Adipose tissue (tissue), 3 donors: ENCODE results near the gene BCL2L11. TPM values are rescaled to one million over a fixed set of nuclear protein-coding genes. Genes with fewer than 3 reads are reported as not detected.

Source experiments
- H3K27ac ChIP-seq: one replicate; pipeline ENCODE4 v1.5.1; 2013; ENCODE audit warnings: low read depth, low read length
- WGBS, 3 donors: extraction: QIAGEN DNeasy Blood & Tissue Kit; methylation state at CpG; one replicate each; pipeline ENCODE4 v1.1.7; 2013; 5-methylcytosine and 5-hydroxymethylcytosine counted together
- polyA plus RNA-seq, 3 donors: library from polyadenylated mRNA; stranded (reverse); fragments of 200-250 nt; gene quantifications; one replicate each; pipeline ENCODE4 v1.2.3, GENCODE V29; 2013
- donor health status: healthy with polysubstance abuse.
- donor health status: Bipolar disorder and iron deficiency.
- donor health status: healthy.

BCL2L11 gene
- polyA plus RNA-seq, 3 donors = 4.7 to 8.3 (median 4.8) TPM

DNA sequence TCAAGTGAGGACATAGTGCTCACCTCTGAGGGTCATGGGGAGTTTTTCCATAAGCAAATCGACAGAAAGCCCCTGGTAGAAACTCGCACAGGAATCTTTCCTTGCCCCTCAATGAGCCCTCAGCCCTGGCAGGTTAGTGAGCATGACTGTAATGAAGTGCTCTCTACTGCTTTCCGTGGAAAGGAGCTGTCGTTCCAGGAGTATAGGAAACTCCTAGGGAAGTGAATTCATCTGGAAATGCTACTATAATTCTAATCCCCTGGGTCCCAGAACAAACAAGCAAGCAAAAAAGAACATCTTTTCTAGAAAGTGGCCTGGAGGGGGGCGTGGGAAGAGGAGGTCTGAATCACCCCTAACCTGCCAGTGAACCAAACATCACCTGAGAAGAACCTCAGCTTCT is 18.1 kb downstream of the BCL2L11 start:
- WGBS, 3 donors = 73 to 87% (median 75%) methylated on average over 5 of the region's 5 CpGs
- no peak overlapping the region for H3K27ac ChIP-seq

DNA sequence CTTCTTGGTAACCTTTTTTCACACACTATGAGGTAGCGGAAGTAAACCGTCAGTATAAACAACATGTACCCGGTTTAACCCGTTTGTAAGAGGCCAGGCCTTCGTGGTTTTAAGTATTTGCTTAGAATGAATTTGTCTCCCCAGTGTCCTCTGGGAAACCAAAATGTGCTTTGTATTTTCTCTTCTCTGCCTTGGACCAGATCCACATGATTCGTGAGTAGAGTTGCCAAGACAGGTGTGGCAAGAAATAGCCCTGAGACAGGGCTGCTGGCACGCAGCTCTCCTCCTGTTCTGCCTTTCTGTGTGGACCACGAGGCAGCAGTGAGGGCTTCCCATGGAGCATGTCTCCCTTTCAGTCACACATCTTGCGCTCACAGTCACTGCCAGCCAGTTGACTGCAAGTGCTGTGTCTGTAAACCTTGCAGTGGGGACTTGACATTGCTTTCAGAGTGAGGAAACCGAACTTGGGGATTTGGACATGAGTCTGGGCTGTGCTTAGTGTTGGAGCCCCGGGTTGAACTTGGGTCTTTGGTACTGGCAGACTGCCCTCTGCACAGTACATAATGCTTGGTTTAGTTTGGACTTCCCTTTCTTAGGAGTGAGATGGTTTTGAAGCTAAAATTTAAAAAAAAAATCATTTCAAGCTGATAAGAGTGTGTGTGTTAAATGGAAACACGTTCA is 19.1 kb downstream of the BCL2L11 start:
- H3K27ac ChIP-seq = no peak overlapping the region
- WGBS, 3 donors = 27 to 70% (median 61%) methylated on average over 12 of the region's 12 CpGs

DNA sequence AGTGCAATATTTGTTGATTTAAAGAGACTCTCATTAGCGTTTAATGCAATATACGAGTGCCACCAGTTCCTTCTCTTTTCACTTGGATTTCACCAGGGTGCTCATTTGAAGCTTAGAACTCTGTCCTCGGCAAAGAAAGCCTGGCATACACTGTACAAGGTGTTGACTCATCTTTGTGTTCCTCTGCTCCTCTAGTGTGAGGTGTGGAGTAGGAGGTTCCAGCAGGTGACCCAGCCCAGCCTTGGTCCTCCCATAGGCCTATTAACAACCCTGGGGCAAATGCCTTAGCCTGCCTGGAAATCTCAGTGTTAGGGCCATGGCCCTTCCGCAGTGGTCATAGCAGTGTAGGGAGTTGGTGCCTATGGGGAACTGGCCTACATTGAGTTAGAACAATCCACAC is 20.1 kb downstream of the BCL2L11 start:
- H3K27ac ChIP-seq = no peak overlapping the region
- WGBS, 3 donors = 97 to 98% (median 98%) methylated on average over 4 of the region's 4 CpGs

DNA sequence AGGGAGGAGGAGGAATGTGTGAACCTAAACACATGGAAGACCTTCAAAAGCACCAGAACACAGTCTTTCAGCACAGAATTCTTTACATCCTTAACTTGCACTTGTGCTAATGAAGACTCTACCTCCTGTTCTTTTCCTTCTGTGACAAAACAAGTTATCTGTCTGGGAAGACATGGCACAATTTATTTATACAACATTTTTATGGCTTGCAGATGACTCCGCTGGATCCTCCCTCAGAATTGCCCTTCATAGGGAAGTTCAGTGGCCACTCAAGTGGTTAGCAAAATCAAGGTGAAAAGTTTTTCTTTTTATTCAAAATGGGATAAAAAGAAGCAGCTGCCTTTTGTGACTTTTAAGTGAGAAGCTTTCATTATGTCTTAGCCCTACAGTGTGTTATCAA is 21.4 kb downstream of the BCL2L11 start:
- WGBS, 3 donors = 93 to 100% (median 96%) methylated on average over 1 of the region's 1 CpG

DNA sequence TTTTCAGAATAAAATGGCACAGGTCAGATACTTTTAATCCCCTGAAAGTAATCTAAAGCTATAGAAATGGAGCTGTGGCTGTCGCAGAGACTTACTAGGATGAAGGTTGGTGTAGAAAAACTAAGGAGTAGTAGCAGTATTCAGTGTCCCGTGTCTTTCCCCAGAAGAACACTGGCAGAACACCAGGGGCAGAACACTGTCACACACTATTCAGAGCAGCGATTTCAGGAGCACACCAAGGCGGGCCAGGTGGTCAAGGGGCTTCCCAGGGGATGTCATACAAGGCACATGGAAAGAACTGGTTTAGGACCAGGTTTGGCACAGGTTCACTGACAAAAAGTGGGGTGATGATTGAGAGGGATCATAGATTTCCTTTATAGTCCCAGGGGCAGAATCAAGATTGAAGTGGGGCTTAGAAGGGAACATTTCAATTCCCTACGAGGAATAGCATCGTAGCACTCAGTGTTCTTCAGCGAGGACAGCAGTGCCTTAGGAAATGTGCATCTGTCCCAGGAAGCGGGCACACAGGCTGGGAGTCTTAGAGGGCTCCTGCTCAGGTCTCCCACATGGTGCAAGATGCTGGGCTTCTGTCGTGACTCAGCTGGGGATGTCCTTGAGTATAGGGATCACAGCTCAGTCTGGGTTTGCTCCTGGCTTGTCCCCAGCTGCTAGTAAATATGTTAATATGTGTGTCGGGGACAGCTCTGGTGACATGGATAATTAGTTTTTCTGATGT is 22.6 kb downstream of the BCL2L11 start:
- 87 to 97% (median 93%) methylated on average over 10 of the region's 10 CpGs for WGBS, 3 donors

More for the DNA sequence above, 21.4 kb downstream of the BCL2L11 start:
- no peak overlapping the region for H3K27ac ChIP-seq

DNA sequence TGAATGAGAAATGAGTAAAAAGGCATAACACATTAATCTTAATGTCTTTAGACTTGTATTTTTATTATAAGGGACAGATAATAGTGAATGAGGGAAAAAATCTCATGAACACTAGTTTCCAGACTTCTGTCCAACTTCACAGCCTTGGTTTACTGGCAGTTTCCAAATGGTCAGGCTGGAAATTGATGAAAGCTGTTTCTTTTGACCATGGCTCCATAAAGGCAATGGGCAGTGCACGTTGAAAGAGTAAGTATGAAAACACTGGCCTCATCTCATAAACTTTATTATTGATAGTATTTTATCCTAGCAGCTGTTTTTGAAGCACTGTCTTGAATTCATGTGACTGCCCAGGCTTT is 23.1 kb downstream of the BCL2L11 start:
- 91 to 96% (median 95%) methylated on average over 1 of the region's 1 CpG for WGBS, 3 donors
- H3K27ac ChIP-seq = no peak overlapping the region

More for the DNA sequence above, 22.6 kb downstream of the BCL2L11 start:
- H3K27ac ChIP-seq = no peak overlapping the region

DNA sequence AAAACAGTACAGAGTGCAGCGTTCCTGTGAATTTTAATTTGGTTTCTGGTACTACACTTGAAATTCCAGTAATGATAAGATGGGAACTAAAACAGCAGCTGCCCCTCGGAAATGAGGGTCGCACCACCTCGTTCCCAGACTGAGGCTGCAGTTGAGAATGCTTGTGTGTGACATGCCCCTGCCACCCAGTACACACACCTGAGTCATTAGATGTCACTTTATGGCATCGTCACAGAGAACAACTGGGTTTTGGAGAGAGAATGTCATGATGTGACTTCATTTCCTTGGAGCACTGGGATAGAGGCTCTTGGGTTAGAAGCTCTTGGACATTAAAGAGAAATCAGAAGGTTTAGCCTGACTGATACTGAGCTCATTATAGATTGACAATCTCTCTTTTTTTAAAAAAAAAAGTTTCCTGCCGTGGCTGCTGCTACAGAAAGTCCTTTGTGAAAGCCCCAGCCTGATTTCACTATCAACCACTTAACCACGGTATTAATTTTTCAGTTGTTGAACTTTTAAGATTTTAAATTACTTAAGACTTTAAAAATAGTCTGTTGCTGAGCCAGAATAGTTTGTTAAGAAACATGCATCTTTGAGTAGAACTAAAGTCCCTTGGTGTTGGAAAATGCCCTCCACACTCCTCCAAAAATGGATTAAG is 24.5 kb downstream of the BCL2L11 start:
- 80 to 94% (median 89%) methylated on average over 7 of the region's 7 CpGs for WGBS, 3 donors
- no peak overlapping the region for H3K27ac ChIP-seq

DNA sequence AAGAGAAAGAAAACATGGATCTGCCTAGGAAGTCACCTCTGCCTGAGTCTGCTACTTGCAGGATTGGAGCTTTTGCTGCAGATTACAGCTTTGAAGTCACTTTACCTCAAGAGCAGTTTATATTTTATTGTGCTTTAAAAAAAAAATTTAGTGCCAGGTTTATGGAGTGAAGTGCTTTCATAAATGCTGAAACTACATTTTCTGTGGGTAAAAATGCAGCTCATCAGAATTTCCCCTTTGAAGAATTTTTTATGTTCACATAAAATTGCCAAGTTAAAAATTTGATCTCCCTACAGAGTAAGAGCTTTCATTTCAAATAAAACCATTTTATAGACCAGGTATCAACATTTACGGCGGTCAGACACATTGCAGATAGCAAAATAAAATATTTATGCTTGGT is 25.2 kb downstream of the BCL2L11 start:
- no peak overlapping the region for H3K27ac ChIP-seq
- WGBS, 3 donors = 86 to 99% (median 95%) methylated on average over 2 of the region's 2 CpGs

DNA sequence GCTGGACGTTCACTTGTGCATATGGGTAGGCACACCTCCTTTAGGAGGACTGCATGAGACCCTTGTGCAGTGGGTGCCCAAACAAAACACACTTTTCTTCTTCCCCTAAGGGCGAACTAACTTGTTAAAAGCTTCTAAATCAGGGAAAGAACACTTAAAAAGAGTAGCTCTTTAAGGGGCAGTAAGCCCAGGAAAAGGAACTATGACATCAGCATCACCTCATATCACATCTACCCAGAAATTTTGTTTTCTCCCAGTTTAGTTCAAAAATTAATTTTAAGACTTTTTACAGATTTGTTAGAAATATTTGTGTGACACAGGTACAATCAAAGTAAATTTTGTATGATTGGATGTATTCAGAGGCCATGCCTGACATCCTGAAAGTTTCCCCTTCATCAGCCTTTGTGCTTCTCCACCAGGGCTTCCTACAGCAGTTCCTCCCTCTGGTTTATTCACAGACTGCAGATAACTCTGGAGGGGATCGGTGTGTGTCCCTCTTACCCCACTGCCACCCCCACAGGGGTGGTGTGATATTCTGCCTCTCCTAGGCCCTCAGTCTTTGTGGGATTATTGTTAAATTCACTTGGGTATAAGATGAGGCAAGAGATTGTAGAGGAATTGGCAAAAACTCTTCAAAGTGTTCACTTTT is 27.6 kb downstream of the BCL2L11 start:
- 84 to 92% (median 85%) methylated on average over 3 of the region's 3 CpGs for WGBS, 3 donors

DNA sequence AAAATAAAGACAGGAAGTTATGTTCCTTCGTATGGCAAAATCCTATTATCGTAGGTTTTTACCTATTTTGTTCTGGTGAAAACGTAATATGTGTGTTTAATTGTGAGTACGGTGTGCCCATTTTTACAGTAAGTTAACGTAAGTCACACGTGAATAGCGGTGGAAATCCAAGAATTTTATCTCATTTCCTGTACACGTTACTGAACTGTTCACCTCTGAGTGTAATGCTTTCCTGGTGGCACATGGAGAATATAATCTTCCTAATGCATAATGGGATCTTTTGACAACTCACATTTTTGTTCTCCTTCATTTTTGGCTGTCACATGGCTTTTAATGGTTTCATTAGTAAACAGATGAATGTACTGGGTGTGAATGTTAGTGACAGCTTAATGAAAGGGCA is 28.2 kb downstream of the BCL2L11 start:
- 56 to 84% (median 58%) methylated on average over 8 of the region's 8 CpGs for WGBS, 3 donors
- no peak overlapping the region for H3K27ac ChIP-seq

More for the DNA sequence above, 27.6 kb downstream of the BCL2L11 start:
- H3K27ac ChIP-seq = no peak overlapping the region

DNA sequence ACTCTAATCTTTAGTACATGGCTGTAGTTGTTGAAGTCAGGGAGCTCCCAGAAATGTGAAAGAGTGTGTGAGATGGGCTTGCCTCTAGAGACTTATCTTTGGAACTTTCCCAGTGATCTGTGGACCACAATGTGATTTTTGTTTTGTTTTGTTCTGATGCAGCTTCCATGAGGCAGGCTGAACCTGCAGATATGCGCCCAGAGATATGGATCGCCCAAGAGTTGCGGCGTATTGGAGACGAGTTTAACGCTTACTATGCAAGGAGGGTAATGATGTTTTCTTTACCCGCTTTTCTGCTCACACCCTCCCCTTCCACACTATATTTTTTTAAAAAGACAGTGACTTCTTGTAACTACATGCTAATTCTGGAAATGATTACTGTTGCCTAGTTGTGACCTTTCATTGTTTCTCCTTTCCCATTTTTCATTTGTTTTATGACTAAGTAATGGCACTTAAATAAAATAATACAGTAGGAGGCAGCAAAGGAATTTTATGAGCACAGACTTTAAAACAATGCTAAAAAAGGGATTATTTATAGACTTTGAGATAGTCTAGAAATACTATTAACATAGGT is 29.3 kb downstream of the BCL2L11 start:
- 94 to 96% (median 95%) methylated on average over 7 of the region's 7 CpGs for WGBS, 3 donors
- no peak overlapping the region for H3K27ac ChIP-seq

DNA sequence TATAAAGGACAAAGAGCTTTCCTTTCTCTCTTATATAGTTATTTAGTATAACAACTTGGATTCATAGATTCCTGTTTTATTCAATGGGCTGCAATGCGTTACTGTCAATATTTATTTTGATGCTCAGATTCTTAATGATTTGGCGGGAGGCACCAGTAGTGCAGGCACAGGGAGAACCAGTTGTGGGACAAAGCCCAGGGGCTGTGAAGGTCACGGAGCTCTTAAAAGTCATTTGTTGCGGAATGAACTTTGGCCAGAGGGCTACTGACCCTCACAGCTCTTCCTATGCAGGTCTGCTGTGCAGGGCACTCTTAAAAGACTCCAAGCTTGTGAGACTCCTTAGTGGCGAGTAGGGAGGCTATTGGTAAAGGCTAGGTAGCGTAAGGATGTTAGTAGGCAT is 34.0 kb downstream of the BCL2L11 start:
- WGBS, 3 donors = 85 to 97% (median 96%) methylated on average over 6 of the region's 6 CpGs
- H3K27ac ChIP-seq = no peak overlapping the region

DNA sequence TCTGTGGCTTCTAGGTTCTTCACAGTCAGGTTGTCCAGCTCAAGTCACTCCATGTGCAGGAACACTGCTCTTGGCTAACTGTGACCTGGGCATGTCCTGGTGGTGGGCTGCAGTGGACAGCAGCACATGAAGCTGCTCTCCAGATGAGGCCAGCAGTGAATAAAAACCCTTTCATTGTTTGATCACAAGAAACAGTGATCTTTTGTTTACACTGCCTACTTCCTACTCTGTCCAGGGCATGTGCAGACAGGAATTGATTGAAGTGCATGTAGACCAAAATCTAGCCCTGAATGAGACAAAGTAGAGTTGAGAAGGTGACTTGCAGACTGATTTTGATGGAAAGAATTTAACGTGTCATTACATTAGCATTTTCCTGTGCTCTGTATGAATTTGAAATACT is 34.9 kb downstream of the BCL2L11 start:
- H3K27ac ChIP-seq = no peak overlapping the region
- WGBS, 3 donors = 54 to 86% (median 74%) methylated on average over 1 of the region's 1 CpG

DNA sequence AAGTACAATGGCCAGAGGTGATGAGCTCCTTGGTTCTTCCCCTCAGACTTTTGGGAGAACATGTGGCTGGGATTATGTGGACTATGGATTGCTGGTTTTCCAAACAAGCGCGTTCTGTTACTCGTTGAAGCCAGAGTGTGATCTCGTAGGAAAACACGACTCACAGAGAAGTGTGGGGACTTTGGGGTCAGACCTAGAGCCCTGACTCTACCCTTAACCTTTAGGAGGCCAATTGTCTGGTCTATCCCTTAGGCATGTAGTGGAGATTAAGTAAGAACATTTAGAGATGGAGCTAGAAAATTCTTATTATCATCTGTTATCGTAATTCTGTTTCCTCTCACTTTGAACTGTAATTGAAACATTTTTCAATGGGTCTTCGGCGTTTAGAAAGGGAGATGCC is 35.8 kb downstream of the BCL2L11 start:
- 90 to 95% (median 94%) methylated on average over 8 of the region's 8 CpGs for WGBS, 3 donors
- H3K27ac ChIP-seq = no peak overlapping the region

DNA sequence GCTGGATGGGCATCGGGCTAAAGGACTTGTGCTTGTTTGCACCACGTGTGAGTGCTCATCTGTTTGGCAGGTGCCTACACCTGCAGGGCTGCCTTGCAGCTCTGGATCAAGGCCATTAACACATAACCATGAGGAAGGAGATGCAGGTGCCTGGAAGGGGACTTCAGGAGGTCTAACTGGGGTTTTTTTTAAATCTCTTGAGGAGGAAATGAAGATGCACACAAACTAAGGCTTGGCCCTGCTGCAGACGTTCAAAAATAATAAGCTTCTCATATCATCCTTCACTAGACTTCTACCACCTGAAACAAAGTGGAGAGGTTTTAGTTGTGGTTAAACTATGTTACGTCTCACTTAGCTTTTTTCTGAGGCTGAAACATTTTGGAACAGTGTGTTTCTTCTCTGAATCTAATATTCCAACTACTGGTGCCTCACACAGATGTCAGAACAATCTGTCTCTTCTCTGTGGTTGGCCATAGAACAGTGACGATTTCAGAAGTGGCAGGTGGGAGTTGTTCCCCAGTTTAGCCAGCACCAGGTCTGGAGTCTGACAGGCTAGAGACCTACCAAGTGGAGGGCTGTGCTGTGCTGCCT is 36.5 kb downstream of the BCL2L11 start:
- no peak overlapping the region for H3K27ac ChIP-seq
- WGBS, 3 donors = 59 to 86% (median 85%) methylated on average over 5 of the region's 5 CpGs

DNA sequence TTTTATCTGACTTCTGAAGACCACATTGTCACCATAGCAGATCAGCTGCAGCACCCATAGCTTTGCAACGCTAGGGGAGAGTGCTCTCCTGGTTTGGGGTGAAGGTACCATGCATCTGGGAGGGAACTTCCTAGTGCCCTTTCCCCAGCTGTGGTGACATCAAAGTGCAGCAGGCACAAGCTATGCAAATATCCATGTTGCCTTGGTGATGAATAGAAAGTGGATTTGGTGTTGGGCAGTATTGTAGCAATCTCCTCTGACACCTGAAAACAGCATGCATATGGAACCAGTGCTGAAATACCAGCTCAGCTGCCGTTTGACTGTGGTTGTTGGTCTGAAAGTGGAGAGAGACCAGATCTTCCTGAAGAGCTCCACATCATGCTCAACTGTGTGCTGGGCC is 37.1 kb downstream of the BCL2L11 start:
- H3K27ac ChIP-seq = no peak overlapping the region
- WGBS, 3 donors = 80 to 92% (median 86%) methylated on average over 2 of the region's 2 CpGs

DNA sequence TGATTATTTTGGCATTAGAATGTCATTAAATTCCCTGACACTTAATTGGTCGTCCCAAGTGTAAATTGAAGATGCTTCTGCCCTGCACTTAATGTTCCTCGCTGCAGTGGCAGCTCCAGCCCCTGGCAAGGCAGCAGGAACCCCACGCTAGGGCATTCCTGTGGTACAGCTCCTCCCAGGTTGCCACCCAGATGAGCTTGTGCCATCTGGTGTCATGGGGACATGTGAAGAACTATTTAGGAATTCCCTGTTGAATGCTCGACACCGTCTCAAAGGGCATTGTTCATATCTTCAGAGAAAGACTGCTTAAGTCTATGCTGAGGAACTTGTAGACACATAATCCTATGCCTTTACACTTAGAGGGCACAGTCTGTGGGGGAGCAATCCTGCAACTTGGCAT is 38.9 kb downstream of the BCL2L11 start:
- 83 to 93% (median 87%) methylated on average over 5 of the region's 5 CpGs for WGBS, 3 donors
- H3K27ac ChIP-seq = no peak overlapping the region

DNA sequence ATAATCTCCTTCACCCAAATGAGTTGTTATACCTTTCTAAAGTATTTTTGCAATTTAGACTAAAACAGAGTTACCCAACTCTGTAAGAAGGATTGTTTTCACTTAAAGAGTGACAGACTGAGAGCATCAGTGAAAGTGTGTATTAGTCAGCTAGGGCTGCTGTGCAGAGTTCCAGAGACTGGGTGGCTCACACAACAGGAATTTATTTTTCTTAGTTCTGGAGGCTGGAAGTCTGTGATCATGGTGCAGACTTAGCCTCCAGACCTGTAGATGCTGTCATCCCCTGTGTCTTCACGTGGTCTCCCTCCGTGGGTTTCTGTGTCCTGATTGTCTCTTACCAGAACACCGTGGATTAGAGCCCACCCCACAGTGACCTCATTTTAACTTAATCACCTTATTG is 40.0 kb downstream of the BCL2L11 start:
- no peak overlapping the region for H3K27ac ChIP-seq
- WGBS, 3 donors = 84 to 96% (median 88%) methylated on average over 3 of the region's 3 CpGs
